Neural cell (in vitro differentiated cells): ENCODE results near the gene MTX2. TPM values are rescaled to one million over a fixed set of nuclear protein-coding genes. Genes with fewer than 3 reads are reported as not detected.

ENCODE experiments used
- H2AFZ ChIP-seq: fragments of 200-600, 300-800 bp; sonication (generic), shearing (Covaris generic); 2 replicates; pipeline ENCODE4 v1.6.0; 2014; ENCODE audit warnings: low read depth, mild to moderate bottlenecking, antibody characterized with exemption, low read length, moderate library complexity
- H3F3A ChIP-seq: fragments of 200-600 bp; shearing (Covaris generic); 2 replicates; pipeline ENCODE4 v1.6.1; 2016; ENCODE audit warnings: mild to moderate bottlenecking, moderate library complexity, mixed read lengths, antibody characterized with exemption, low read length; ENCODE audit not compliant: insufficient read depth, poor library complexity, severe bottlenecking
- H3K27ac ChIP-seq: fragments of 200-600, 300-800 bp; sonication (generic), shearing (Covaris generic); 2 replicates; pipeline ENCODE4 v1.5.1; 2014; ENCODE audit warnings: mild to moderate bottlenecking, low read length, moderate library complexity
- H3K27me3 ChIP-seq: fragments of 300-800, 200-600 bp; sonication (generic), shearing (Covaris generic); 2 replicates; pipeline ENCODE4 v1.6.0; 2014; ENCODE audit warnings: mild to moderate bottlenecking, low read depth, low read length, moderate library complexity; ENCODE audit not compliant: insufficient read depth
- H3K36me3 ChIP-seq: fragments of 300-800, 200-600 bp; sonication (generic), shearing (Covaris generic); 2 replicates; pipeline ENCODE4 v1.5.1; 2014; ENCODE audit warnings: mild to moderate bottlenecking, antibody characterized with exemption, low read length, moderate library complexity; ENCODE audit not compliant: insufficient read depth
- H3K4me2 ChIP-seq: fragments of 300-800, 200-600 bp; sonication (generic), shearing (Covaris generic); 2 replicates; pipeline ENCODE4 v1.6.0; 2014; ENCODE audit warnings: mild to moderate bottlenecking, low read length
- H3K4me3 ChIP-seq: fragments of 300-800, 200-600 bp; sonication (generic), shearing (Covaris generic); 2 replicates; pipeline ENCODE4 v1.5.1; 2014; ENCODE audit warnings: mild to moderate bottlenecking, low read length, moderate library complexity
- H3K79me2 ChIP-seq: fragments of 200-600 bp; shearing (Covaris generic); replicated peaks from 2 replicates; pipeline ENCODE4 v1.6.0; 2014; ENCODE audit warnings: mild to moderate bottlenecking, low read length, moderate library complexity; ENCODE audit not compliant: insufficient read depth
- H3K9ac ChIP-seq: fragments of 300-800, 200-600 bp; sonication (generic), shearing (Covaris generic); 2 replicates; pipeline ENCODE4 v1.6.1; 2016; ENCODE audit warnings: mild to moderate bottlenecking, low read length, mixed read lengths
- H3K9me2 ChIP-seq: fragments of 200-600 bp; shearing (Covaris generic); 2 replicates; pipeline ENCODE4 v1.6.1; 2016; ENCODE audit warnings: mild to moderate bottlenecking, low read length, mixed read lengths; ENCODE audit not compliant: insufficient read depth
- H3K9me3 ChIP-seq: fragments of 200-600, 300-800 bp; sonication (generic), shearing (Covaris generic); 2 replicates; pipeline ENCODE4 v1.6.1; 2016; ENCODE audit warnings: mild to moderate bottlenecking, mixed run types, low read length, moderate library complexity, mixed read lengths
- H4K20me1 ChIP-seq: fragments of 200-600 bp; shearing (Covaris generic); 2 replicates; pipeline ENCODE4 v1.6.1; 2016; ENCODE audit warnings: mild to moderate bottlenecking, mixed run types; ENCODE audit not compliant: insufficient read depth
- CTCF ChIP-seq: fragments of 450-650 bp; IDR thresholded peaks from 2 replicates; pipeline ENCODE4 v1.5.1; 2014; ENCODE audit warnings: antibody characterized with exemption, mild to moderate bottlenecking, moderate library complexity; ENCODE audit not compliant: poor library complexity, severe bottlenecking
- EP300 ChIP-seq: fragments of 450-650 bp; conservative IDR thresholded peaks from 2 replicates; pipeline ENCODE4 v1.6.1; 2014; ENCODE audit warnings: antibody characterized with exemption, mild to moderate bottlenecking, moderate library complexity; ENCODE audit not compliant: poor library complexity, severe bottlenecking
- EZH2 ChIP-seq: fragments of 200-600, 300-800 bp; shearing (Covaris generic), sonication (generic); IDR thresholded peaks from 2 replicates; pipeline ENCODE4 v1.6.1; 2014; ENCODE audit warnings: antibody characterized with exemption, low read length, borderline replicate concordance, mild to moderate bottlenecking; ENCODE audit not compliant: insufficient read depth, poor library complexity, severe bottlenecking
- MXI1 ChIP-seq: fragments of 450-650 bp; conservative IDR thresholded peaks from 2 replicates; pipeline ENCODE4 v1.6.1; 2014; ENCODE audit warnings: antibody characterized with exemption, mild to moderate bottlenecking; ENCODE audit not compliant: poor library complexity, severe bottlenecking
- POLR2AphosphoS5 ChIP-seq: IDR thresholded peaks from 2 replicates; pipeline ENCODE4 v1.6.1; 2012
- RAD21 ChIP-seq: fragments of 450-650 bp; conservative IDR thresholded peaks from 2 replicates; pipeline ENCODE4 v1.6.1; 2014; ENCODE audit warnings: antibody characterized with exemption, mild to moderate bottlenecking, moderate library complexity
- REST ChIP-seq: IDR thresholded peaks from 2 replicates; pipeline ENCODE4 v1.6.1; 2012; ENCODE audit warnings: borderline replicate concordance
- SMC3 ChIP-seq: fragments of 450-650 bp; conservative IDR thresholded peaks from 2 replicates; pipeline ENCODE4 v1.6.1; 2014; ENCODE audit warnings: antibody characterized with exemption, mild to moderate bottlenecking, moderate library complexity; ENCODE audit not compliant: poor library complexity
- TAF1 ChIP-seq: IDR thresholded peaks from 2 replicates; pipeline ENCODE4 v1.6.1; 2012; ENCODE audit warnings: low read depth
- polyA plus RNA-seq: library from polyadenylated mRNA; depleted of rRNA; stranded (reverse); fragments of >200 nt; gene quantifications from 2 replicates; pipeline ENCODE4 v1.2.3, GENCODE V29; 2014

MTX2 gene
- polyA plus RNA-seq, 1 donor from 2014 or later: 128 TPM

GRCh38 chr2:176234156-176234555, 35.1 kb upstream of the MTX2 start:
- Histone ChIP-seq H3K9me2 (no peaks in the 10 kb centered on the region), H3K9me3 (no peaks in the 10 kb centered on the region), H3K79me2 (no peaks in the 10 kb centered on the region), H4K20me1 (no peaks in the 10 kb centered on the region), H3K36me3 (no peaks in the 10 kb centered on the region), H3K9ac (no peak overlapping the region), H3K4me3 (no peak overlapping the region), H3K4me2 (no peak overlapping the region), H3K27me3 (no peaks in the 10 kb centered on the region), H2AFZ (no peak overlapping the region), H3F3A (no peaks in the 10 kb centered on the region), H3K27ac (no peak overlapping the region)
- TF ChIP-seq EZH2 (no peak), MXI1 (no peak), RAD21 (no peak), REST (no peak), POLR2AphosphoS5 (no peak), TAF1 (no peak), CTCF (no peak), EP300 (no peak), SMC3 (no peak)

GRCh38 chr2:176234940-176235339, 34.3 kb upstream of the MTX2 start:
- no peaks in the 10 kb centered on the region for H3K9me2 ChIP-seq
- no peaks in the 10 kb centered on the region for H4K20me1 ChIP-seq
- H3K27me3 ChIP-seq: no peaks in the 10 kb centered on the region
- H3K79me2 ChIP-seq: no peaks in the 10 kb centered on the region
- no peaks in the 10 kb centered on the region for H3K36me3 ChIP-seq
- H3F3A ChIP-seq: no peaks in the 10 kb centered on the region
- no peak for TF ChIP-seq EP300
- no peak for TF ChIP-seq RAD21
- TF ChIP-seq POLR2AphosphoS5: no peak
- no peak for TF ChIP-seq SMC3
- no peak for TF ChIP-seq MXI1
- no peak for TF ChIP-seq TAF1
- no peak for TF ChIP-seq CTCF
- TF ChIP-seq EZH2: no peak
- TF ChIP-seq REST: no peak
- no peak overlapping the region for H3K27ac ChIP-seq
- no peak overlapping the region for H3K4me3 ChIP-seq
- H3K4me2 ChIP-seq: no peak overlapping the region
- H2AFZ ChIP-seq: no peak overlapping the region
- no peak overlapping the region for H3K9ac ChIP-seq
- no peaks in the 10 kb centered on the region for H3K9me3 ChIP-seq
